DND-41 (cell line): ENCODE data around the gene BAZ1A.

ENCODE experiments used
- ATAC-seq: fragments of 200-7000 bp; cut with Tn5 transposase; 3 replicates; pipeline ENCODE4 v1.9.1; 2021; ENCODE audit warnings: low read depth; ENCODE audit not compliant: insufficient read depth
- DNase-seq: peaks from one replicate; pipeline ENCODE4 v3.0.0-alpha.2; 2020
- H2AFZ ChIP-seq: 2 replicates; pipeline ENCODE4 v1.6.0; 2012; ENCODE audit warnings: low read depth, low read length
- H3K27ac ChIP-seq: 2 replicates; pipeline ENCODE4 v1.5.1; 2012; ENCODE audit warnings: low read length, inconsistent platforms
- H3K27me3 ChIP-seq: fragments of 200-600 bp; sonication (generic); 2 replicates; pipeline ENCODE4 v1.6.0; 2012; ENCODE audit warnings: low read length, mild to moderate bottlenecking, inconsistent platforms; ENCODE audit not compliant: insufficient read depth, poor library complexity
- H3K36me3 ChIP-seq: 2 replicates; pipeline ENCODE4 v1.5.1; 2012; ENCODE audit warnings: low read length, inconsistent platforms; ENCODE audit not compliant: insufficient read depth
- H3K4me1 ChIP-seq: 2 replicates; pipeline ENCODE4 v1.5.1; 2012; ENCODE audit warnings: mild to moderate bottlenecking, low read length; ENCODE audit not compliant: insufficient read depth
- H3K4me2 ChIP-seq: 2 replicates; pipeline ENCODE4 v1.6.0; 2012; ENCODE audit warnings: mild to moderate bottlenecking, moderate library complexity, low read length, inconsistent platforms; ENCODE audit not compliant: insufficient read depth
- H3K4me3 ChIP-seq, 2 experiments: fragments of 200-600 bp in 1 of 2; shearing (Covaris generic) in 1 of 2; 2 replicates each; pipeline ENCODE4 v1.5.1; 2012 to 2016; ENCODE audit warnings: inconsistent platforms in 2 of 2, low read length in 2 of 2, mild to moderate bottlenecking in 2 of 2, low read depth in 1 of 2, moderate library complexity in 1 of 2
- H3K79me2 ChIP-seq: 2 replicates; pipeline ENCODE4 v1.6.0; 2012; ENCODE audit warnings: low read length, inconsistent platforms; ENCODE audit not compliant: insufficient read depth
- H3K9ac ChIP-seq: 2 replicates; pipeline ENCODE4 v1.6.0; 2012; ENCODE audit warnings: low read depth, mild to moderate bottlenecking, inconsistent platforms, low read length, moderate library complexity
- H3K9me3 ChIP-seq: 2 replicates; pipeline ENCODE4 v1.5.1; 2012; ENCODE audit warnings: low read length, moderate library complexity, mild to moderate bottlenecking, inconsistent platforms; ENCODE audit not compliant: insufficient read depth, severe bottlenecking
- H4K20me1 ChIP-seq: 2 replicates; pipeline ENCODE4 v1.6.0; 2012; ENCODE audit warnings: low read length; ENCODE audit not compliant: insufficient read depth
- CTCF ChIP-seq: IDR thresholded peaks from 2 replicates; pipeline ENCODE4 v1.5.1; 2012; ENCODE audit warnings: borderline replicate concordance, low read length, moderate library complexity, mild to moderate bottlenecking; ENCODE audit not compliant: poor library complexity, severe bottlenecking; ENCODE audit errors: extremely low read depth
- EZH2 ChIP-seq: IDR thresholded peaks from 3 replicates; pipeline ENCODE4 v1.6.1; 2012; ENCODE audit warnings: borderline replicate concordance, low read depth, mild to moderate bottlenecking, moderate library complexity, low read length, inconsistent platforms; ENCODE audit not compliant: severe bottlenecking

BAZ1A gene

GRCh38 chr14:34770901-34771300, 104.3 kb downstream of the BAZ1A start:
- H3K79me2 ChIP-seq: no peaks in the 10 kb centered on the region
- no peak overlapping the region for H3K9ac ChIP-seq
- H3K9me3 ChIP-seq: no peaks in the 10 kb centered on the region
- no peaks in the 10 kb centered on the region for H3K27me3 ChIP-seq
- H3K36me3 ChIP-seq: peaks cover 84% of the 10 kb centered on the region
- no peak for DNase-seq
- no peak for ATAC-seq
- no peaks in the 10 kb centered on the region for H3K4me1 ChIP-seq
- peaks cover 2% of the 10 kb centered on the region; the same call in 1 of the 2 replicates for H4K20me1 ChIP-seq
- H3K4me2 ChIP-seq: no peak overlapping the region
- H3K27ac ChIP-seq: no peak overlapping the region
- no peak overlapping the region for H3K4me3 ChIP-seq
- no peak overlapping the region for H2AFZ ChIP-seq
- no peak for TF ChIP-seq EZH2
- TF ChIP-seq CTCF: no peak

DNA sequence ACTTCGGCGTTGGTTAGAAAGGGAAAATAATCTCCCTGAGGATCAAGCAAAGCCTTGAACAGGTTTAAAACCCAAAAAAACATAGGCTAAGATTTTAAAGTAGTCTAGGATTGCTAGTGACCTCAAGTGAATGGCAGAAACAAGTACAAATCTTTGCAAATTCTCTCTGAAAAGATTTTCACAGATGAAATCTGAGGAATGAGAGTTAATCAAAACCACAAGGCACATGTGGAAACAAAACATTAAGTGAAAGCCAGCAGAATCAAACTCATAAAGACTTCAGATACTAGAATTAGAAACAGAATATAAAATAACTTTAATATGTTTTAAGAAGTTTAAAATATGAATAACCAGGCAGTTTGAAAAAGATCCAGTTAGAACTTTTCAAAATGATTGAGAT, 108.6 kb downstream of the BAZ1A start:
- TF ChIP-seq CTCF (no peak), EZH2 (no peak)
- DNase-seq: no peak
- no peak overlapping the region for H3K4me2 ChIP-seq
- no peak overlapping the region for H3K4me3 ChIP-seq
- no peaks in the 10 kb centered on the region for H3K79me2 ChIP-seq
- no peak overlapping the region for H3K27ac ChIP-seq
- H3K36me3 ChIP-seq: peaks cover 88% of the 10 kb centered on the region
- peaks cover 3% of the 10 kb centered on the region; the same call in 1 of the 2 replicates for H4K20me1 ChIP-seq
- H2AFZ ChIP-seq: no peak overlapping the region
- H3K4me1 ChIP-seq: no peaks in the 10 kb centered on the region
- no peak overlapping the region for H3K9ac ChIP-seq
- no peaks in the 10 kb centered on the region for H3K27me3 ChIP-seq
- no peak for ATAC-seq
- H3K9me3 ChIP-seq: no peaks in the 10 kb centered on the region

DNA sequence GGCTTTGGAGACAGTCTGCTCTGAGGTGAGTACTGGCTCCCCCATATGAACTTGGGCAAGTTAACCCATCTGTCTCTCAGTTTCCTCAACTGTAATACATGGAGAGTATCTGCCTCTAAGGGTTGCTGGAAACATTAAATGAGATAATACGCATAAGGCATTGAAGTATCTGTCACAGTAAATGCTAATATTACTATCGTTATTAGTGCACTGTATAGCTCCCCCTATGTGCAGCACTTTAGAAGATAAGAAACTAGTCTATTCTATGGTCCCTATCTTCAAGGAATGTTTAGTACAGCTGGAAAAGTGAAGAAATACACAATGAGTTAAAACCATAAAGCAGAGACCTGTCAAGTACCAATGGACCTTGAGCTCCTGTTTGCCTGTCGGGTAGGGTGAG, 109.1 kb downstream of the BAZ1A start:
- TF ChIP-seq CTCF: no peak
- TF ChIP-seq EZH2: no peak
- Histone ChIP-seq H3K27ac (no peak overlapping the region), H3K9me3 (no peaks in the 10 kb centered on the region), H3K27me3 (no peaks in the 10 kb centered on the region), H2AFZ (no peak overlapping the region), H3K9ac (no peak overlapping the region), H3K79me2 (no peaks in the 10 kb centered on the region), H3K4me2 (no peak overlapping the region), H3K36me3 (peaks cover 88% of the 10 kb centered on the region), H4K20me1 (peaks cover 3% of the 10 kb centered on the region; the same call in 1 of the 2 replicates), H3K4me1 (no peaks in the 10 kb centered on the region), H3K4me3 (no peak overlapping the region)
- no peak for DNase-seq
- ATAC-seq: no peak

- H3K36me3 ChIP-seq: peaks cover 60% of the 10 kb centered on the region
- TF ChIP-seq CTCF: no peak
- no peak for TF ChIP-seq EZH2
- no peak for DNase-seq
Observed at GRCh38 chr14:34755215-34755614, 119.9 kb downstream of the BAZ1A start.

More at GRCh38 chr14:34755215-34755614, 119.9 kb downstream of the BAZ1A start:
- H3K27me3 ChIP-seq: no peaks in the 10 kb centered on the region
- H3K4me3 ChIP-seq: no peak overlapping the region
- H3K79me2 ChIP-seq: no peaks in the 10 kb centered on the region
- no peaks in the 10 kb centered on the region for H3K9me3 ChIP-seq
- no peak overlapping the region for H2AFZ ChIP-seq
- H4K20me1 ChIP-seq: no peaks in the 10 kb centered on the region
- ATAC-seq: no peak
- no peak overlapping the region for H3K27ac ChIP-seq
- H3K4me1 ChIP-seq: no peaks in the 10 kb centered on the region
- H3K9ac ChIP-seq: no peak overlapping the region
- no peak overlapping the region for H3K4me2 ChIP-seq
